Transverse colon (tissue), 4 donors: ENCODE results near the gene ST6GAL1. TPM values are rescaled to one million over a fixed set of nuclear protein-coding genes. Genes with fewer than 3 reads are reported as not detected.

Experiments used
- DNase-seq: peaks from one replicate; pipeline ENCODE4 v3.0.0-alpha.2; 2019
- H3K27ac ChIP-seq, 4 donors: fragments of 200-600 bp; sonication (generic); 2 replicates each; pipeline ENCODE4 v1.5.1; 2016 to 2018; ENCODE audit warnings: inconsistent platforms in 4 of 4
- H3K27me3 ChIP-seq: fragments of 200-600 bp; sonication (generic); 2 replicates; pipeline ENCODE4 v1.5.1; 2017; ENCODE audit warnings: inconsistent platforms
- H3K36me3 ChIP-seq, 4 donors: fragments of 200-600 bp; sonication (generic); 2 replicates each; pipeline ENCODE4 v1.5.1; 2017 to 2019; ENCODE audit warnings: inconsistent platforms in 4 of 4
- H3K4me1 ChIP-seq, 4 donors: fragments of 200-600 bp; sonication (generic); 2 replicates each; pipeline ENCODE4 v1.5.1; 2017 to 2020; ENCODE audit warnings: inconsistent platforms in 4 of 4
- H3K4me3 ChIP-seq, 4 donors: fragments of 200-600 bp; sonication (generic); 1 replicate in 1 of 4; 2 replicates in 3 of 4; pipeline versions ENCODE4 v1.5.1 to v1.6.1; 2017 to 2019; ENCODE audit warnings: inconsistent platforms in 4 of 4
- H3K9me3 ChIP-seq, 2 donors: fragments of 200-600 bp; sonication (generic); 2 replicates each; pipeline ENCODE4 v1.5.1; 2017 to 2019; ENCODE audit warnings: inconsistent platforms in 2 of 2
- EP300 ChIP-seq: sonication (generic); formaldehyde crosslinking; IDR thresholded peaks from one replicate; pipeline ENCODE4 v1.6.1; 2017; ENCODE audit warnings: antibody characterized with exemption, low read depth
- POLR2A ChIP-seq: fragments of 450-650 bp; IDR thresholded peaks from one replicate; pipeline ENCODE4 v1.6.1; 2016; ENCODE audit warnings: antibody characterized with exemption, mild to moderate bottlenecking, moderate library complexity
- POLR2AphosphoS5 ChIP-seq, 3 donors: sonication (generic); formaldehyde crosslinking; IDR thresholded peaks; one replicate each; pipeline ENCODE4 v1.6.1; 2016; ENCODE audit warnings: antibody characterized with exemption in 3 of 3
- WGBS, 2 donors: methylation state at CpG; one replicate each; pipeline ENCODE4 v1.1.5; 2018; ENCODE audit warnings: low coverage in 1 of 2; 5-methylcytosine and 5-hydroxymethylcytosine counted together
- in situ Hi-C, 4 donors: fragments of 200-750 bp; cut with MboI; loops; one replicate each; pipeline versions ENCODE4 v1.15.0 to v1.15.1; 2017; ENCODE audit warnings: low sequenced_read_pairs in 3 of 4, low pct_ligation_motif_present in 1 of 4, low pct_unique_long_range_greater_than_20kb in 1 of 4
- intact Hi-C: fragments of 100-400 bp; cut with DNase I; formaldehyde crosslinking; loops from one replicate; pipeline ENCODE4 v1.15.1; 2023; ENCODE audit warnings: low total_unique reads
- total RNA-seq, 4 donors: library from RNA; depleted of rRNA; stranded (reverse); fragments of >200 nt; gene quantifications; one replicate each; pipeline ENCODE4 v1.1.0, GENCODE V29; 2016
- TF ChIP-seq, protein P1 (sequence below), 5 experiments: fragments of 200-600 bp in 3 of 5; fragments of 450-650 bp in 2 of 5; sonication (generic) in 3 of 5; IDR thresholded peaks; 1 replicate in 2 of 5; 2 replicates in 3 of 5; pipeline ENCODE4 v1.5.1; 2016 to 2017; ENCODE audit warnings: antibody characterized with exemption in 5 of 5, inconsistent platforms in 3 of 5, mild to moderate bottlenecking in 2 of 5, moderate library complexity in 1 of 5

The ST6GAL1 gene
- total RNA-seq, 4 donors from 2014 or later: 22.4 to 50.5 (median 31.2) TPM

DNA sequence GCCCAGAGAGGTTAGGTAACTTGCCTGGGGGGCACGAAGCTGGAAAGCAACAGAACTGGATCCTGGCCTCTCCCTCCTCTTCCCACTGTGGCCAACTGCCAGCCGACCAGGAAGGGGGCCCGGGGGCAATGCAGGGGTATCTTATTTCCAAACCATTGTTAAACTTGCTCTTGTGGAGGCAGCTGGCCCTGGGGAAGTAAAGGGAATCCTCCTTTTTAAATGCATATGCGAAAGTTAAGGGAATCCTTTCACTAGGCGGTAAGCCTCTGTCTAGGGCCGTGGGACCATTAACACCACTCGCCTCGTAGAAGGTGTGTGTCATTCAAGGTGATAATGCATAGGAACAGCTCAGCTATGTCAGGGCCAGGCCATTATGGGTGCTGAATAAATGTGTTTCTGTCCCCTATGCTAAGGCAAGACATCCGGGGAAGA, 68.6 kb downstream of the ST6GAL1 start:
- Histone ChIP-seq H3K4me1 (peaks cover 0 to 3% (median under 1%) of the 10 kb centered on the region in 4 donors), H3K9me3 (no peaks in the 10 kb centered on the region), H3K27me3 (no peaks in the 10 kb centered on the region), H3K36me3 (no peaks in the 10 kb centered on the region), H3K4me3 (no peak overlapping the region), H3K27ac (peak overlapping the region in 1 of 4 donors; percentile 53)
- no peak for DNase-seq
- no peak for TF ChIP-seq EP300
- TF ChIP-seq POLR2AphosphoS5 (IDR thresholded peaks at IDR 0.05): no peak
- TF ChIP-seq, protein P1, sequence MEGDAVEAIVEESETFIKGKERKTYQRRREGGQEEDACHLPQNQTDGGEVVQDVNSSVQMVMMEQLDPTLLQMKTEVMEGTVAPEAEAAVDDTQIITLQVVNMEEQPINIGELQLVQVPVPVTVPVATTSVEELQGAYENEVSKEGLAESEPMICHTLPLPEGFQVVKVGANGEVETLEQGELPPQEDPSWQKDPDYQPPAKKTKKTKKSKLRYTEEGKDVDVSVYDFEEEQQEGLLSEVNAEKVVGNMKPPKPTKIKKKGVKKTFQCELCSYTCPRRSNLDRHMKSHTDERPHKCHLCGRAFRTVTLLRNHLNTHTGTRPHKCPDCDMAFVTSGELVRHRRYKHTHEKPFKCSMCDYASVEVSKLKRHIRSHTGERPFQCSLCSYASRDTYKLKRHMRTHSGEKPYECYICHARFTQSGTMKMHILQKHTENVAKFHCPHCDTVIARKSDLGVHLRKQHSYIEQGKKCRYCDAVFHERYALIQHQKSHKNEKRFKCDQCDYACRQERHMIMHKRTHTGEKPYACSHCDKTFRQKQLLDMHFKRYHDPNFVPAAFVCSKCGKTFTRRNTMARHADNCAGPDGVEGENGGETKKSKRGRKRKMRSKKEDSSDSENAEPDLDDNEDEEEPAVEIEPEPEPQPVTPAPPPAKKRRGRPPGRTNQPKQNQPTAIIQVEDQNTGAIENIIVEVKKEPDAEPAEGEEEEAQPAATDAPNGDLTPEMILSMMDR (IDR thresholded peaks at IDR 0.05): no peak
- TF ChIP-seq POLR2A: no peak
- intact Hi-C loops: no loop called here
- WGBS, 2 donors: 78 to 91% methylated on average over 4 to 9 of the region's 9 CpGs
- in situ Hi-C loops: no loop called here

DNA sequence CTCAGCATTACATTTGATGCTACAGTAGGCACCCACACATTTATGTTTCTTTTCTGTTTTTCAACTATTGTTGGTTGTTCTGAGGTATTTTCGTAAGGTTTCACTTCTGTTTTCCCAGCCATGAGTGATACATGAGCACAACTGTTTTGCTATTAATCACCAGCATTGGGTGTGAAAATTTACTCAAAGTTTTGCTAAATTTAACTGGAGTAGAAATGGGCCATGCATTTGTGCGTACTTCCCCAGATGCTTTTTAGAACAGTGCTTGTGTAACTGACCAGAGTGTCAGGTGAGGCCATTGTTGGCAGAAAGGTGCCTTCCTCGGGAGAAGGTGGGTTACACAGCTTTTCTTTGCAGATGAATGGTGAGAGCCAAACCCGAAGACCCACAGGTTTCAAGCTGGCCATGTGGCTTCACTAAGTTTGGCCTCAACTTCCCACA, 70.4 kb downstream of the ST6GAL1 start:
- intact Hi-C loops (no loop called here), in situ Hi-C loops (no loop called here)
- Histone ChIP-seq H3K9me3 (no peaks in the 10 kb centered on the region), H3K27me3 (no peaks in the 10 kb centered on the region), H3K4me1 (peaks cover 0 to 2% (median 0%) of the 10 kb centered on the region in 4 donors), H3K36me3 (no peaks in the 10 kb centered on the region), H3K27ac (peak overlapping the region; percentile 24 to 53 (median 45)), H3K4me3 (no peak overlapping the region)
- TF ChIP-seq EP300: no peak
- TF ChIP-seq, protein P1 (IDR thresholded peaks at IDR 0.05): no peak
- no peak for TF ChIP-seq POLR2A
- TF ChIP-seq POLR2AphosphoS5 (IDR thresholded peaks at IDR 0.05): no peak
- 71 to 79% methylated on average over 1 to 4 of the region's 4 CpGs for WGBS, 2 donors
- peak; percentile 33 for DNase-seq

DNA sequence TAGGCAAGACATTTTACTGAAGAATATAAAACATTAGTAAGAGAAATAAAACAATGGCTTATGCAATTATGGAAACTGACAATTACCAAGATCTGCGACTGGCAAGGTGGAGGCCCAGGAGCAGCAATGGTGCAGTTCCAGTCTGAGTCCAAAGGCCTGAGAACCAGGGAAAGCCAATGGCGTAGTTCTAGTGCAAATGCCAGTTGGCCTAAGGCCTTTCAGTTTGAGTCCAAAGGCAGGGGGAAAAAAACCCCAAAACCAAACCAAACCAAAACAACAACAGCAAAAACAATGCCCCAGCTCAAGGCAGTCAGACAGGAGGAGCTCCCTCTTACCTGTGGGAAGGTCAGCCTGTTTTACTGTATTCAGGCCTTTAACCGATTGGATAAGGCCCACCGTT, 72.6 kb downstream of the ST6GAL1 start:
- intact Hi-C loops: no loop called here
- Histone ChIP-seq H3K36me3 (no peaks in the 10 kb centered on the region), H3K27ac (no peak overlapping the region), H3K4me3 (no peak overlapping the region), H3K27me3 (no peaks in the 10 kb centered on the region), H3K9me3 (peaks cover 0 to 2% of the 10 kb centered on the region in 2 donors), H3K4me1 (peaks cover 0 to 2% (median 0%) of the 10 kb centered on the region in 4 donors)
- 90 to 95% methylated on average over 2 to 4 of the region's 4 CpGs for WGBS, 2 donors
- TF ChIP-seq, protein P1 (IDR thresholded peaks at IDR 0.05): no peak
- TF ChIP-seq POLR2A: no peak
- TF ChIP-seq EP300: no peak
- TF ChIP-seq POLR2AphosphoS5 (IDR thresholded peaks at IDR 0.05): no peak
- DNase-seq: no peak
- in situ Hi-C loops: no loop called here

DNA sequence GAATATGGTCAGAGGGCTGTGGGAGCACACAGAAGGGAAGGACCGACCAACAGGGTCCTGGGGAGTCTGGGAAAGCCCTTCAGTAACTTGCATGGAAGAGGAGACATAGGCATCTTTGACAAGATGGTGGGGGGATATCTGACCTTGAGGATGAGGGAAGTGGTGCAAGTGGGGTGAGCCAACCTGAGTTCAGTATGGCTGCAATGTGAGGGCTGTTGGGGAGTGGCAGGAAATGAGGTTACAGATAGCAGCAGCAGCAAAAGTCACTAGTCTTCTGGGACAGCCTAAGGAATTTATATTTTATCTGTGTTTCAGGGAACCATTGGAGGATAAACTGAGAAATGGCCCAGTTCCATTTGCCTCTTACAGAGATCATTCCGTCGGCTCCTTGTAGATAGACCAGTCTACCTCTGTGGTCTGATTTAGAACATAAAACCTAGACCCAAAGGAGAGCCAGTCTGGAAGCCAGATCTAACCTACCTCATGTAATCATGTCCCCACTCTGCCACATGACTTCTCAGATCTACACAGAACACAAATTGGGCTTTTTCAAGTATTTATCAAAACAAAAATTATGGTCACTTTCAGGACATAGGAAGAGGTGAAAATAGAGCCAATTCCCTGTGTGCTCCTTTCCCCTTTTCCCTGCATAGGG, 75.6 kb downstream of the ST6GAL1 start:
- H3K4me1 ChIP-seq: no peaks in the 10 kb centered on the region
- peaks cover 0 to 5% of the 10 kb centered on the region in 2 donors for H3K9me3 ChIP-seq
- no peak overlapping the region for H3K27ac ChIP-seq
- no peak overlapping the region for H3K4me3 ChIP-seq
- TF ChIP-seq, protein P1 (IDR thresholded peaks at IDR 0.05): no peak
- TF ChIP-seq EP300 (no peak), POLR2AphosphoS5 (IDR thresholded peaks at IDR 0.05) (no peak), POLR2A (no peak)
- 82 to 94% methylated on average over 1 to 3 of the region's 3 CpGs for WGBS, 2 donors
- intact Hi-C loops: no loop called here
- in situ Hi-C loops: no loop called here
- H3K27me3 ChIP-seq: no peaks in the 10 kb centered on the region
- H3K36me3 ChIP-seq: no peaks in the 10 kb centered on the region
- DNase-seq: no peak
